ENCODE data around the gene CES3. TPM values are rescaled to one million over a fixed set of nuclear protein-coding genes. Genes with fewer than 3 reads are reported as not detected.

The CES3 gene
- total RNA-seq, 2 experiments from 2014 or later: 1.4 to 2.7 TPM

DNA sequence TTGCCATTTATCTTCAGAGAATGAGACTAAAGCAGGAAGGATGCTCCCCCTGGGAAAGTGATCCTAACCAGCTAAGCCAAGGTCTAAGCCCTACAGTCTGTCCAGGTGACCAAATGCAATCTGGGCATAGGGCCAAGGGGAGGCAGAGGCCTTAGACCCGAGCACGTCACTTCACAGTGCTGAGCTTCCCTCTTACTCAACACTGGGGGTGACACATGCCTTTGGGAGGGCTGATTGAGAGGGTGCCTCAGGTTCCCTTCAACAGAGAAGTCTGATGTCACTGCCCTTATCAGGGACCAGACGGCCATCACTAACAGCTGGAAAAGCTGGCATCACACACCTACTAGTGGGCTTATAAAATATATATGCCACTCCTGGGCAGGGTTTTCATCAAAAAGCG lies 30.9 kb upstream of the CES3 start:
- Histone ChIP-seq H3K9me3 (ENCODE audit: low read length) (no peaks in the 10 kb centered on the region), H2AFZ (ENCODE audit: low read length) (no peak overlapping the region), H4K20me1 (ENCODE audit: insufficient read depth, low read length) (no peaks in the 10 kb centered on the region), H3K4me2 (ENCODE audit: low read length) (no peak overlapping the region), H3K36me3 (ENCODE audit: insufficient read depth, low read length) (peaks cover 8% of the 10 kb centered on the region; the same call in 1 of the 2 replicates), H3K79me2 (ENCODE audit: insufficient read depth, low read depth, low read length) (peaks cover 7% of the 10 kb centered on the region; the same call in 1 of the 2 replicates), H3K9me2 (ENCODE audit: insufficient read depth, low read length) (no peaks in the 10 kb centered on the region), H3K27ac (ENCODE audit: low read depth, low read length, poor library complexity, severe bottlenecking) (no peak overlapping the region), H3K4me1 (ENCODE audit: insufficient read depth, low read length, poor library complexity, severe bottlenecking) (peaks cover 7% of the 10 kb centered on the region), H3K4me3 (ENCODE audit: low read depth, low read length, poor library complexity, severe bottlenecking) (no peak overlapping the region)
- DNase-seq (ENCODE audit: low spot score): no peak
- no peak for TF ChIP-seq EZH2phosphoT487 (IDR thresholded peaks at IDR 0.05; ENCODE audit: borderline replicate concordance, low read depth, low read length)
- TF ChIP-seq, protein P1, sequence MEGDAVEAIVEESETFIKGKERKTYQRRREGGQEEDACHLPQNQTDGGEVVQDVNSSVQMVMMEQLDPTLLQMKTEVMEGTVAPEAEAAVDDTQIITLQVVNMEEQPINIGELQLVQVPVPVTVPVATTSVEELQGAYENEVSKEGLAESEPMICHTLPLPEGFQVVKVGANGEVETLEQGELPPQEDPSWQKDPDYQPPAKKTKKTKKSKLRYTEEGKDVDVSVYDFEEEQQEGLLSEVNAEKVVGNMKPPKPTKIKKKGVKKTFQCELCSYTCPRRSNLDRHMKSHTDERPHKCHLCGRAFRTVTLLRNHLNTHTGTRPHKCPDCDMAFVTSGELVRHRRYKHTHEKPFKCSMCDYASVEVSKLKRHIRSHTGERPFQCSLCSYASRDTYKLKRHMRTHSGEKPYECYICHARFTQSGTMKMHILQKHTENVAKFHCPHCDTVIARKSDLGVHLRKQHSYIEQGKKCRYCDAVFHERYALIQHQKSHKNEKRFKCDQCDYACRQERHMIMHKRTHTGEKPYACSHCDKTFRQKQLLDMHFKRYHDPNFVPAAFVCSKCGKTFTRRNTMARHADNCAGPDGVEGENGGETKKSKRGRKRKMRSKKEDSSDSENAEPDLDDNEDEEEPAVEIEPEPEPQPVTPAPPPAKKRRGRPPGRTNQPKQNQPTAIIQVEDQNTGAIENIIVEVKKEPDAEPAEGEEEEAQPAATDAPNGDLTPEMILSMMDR (conservative IDR thresholded peaks at IDR 0.05; ENCODE audit: low read length): no peak
- ChIA-PET CTCF (ENCODE audit: unreplicated experiment) (no interaction called here), POLR2A (interaction anchor here (0.6 kb wide), 2 partner anchors 313 to 1058 kb away, joined by 3 read pairs; no protein-coding TSS in a partner anchor)
- intact Hi-C loops (cut with micrococcal nuclease; ENCODE audit: unreplicated experiment): loop anchor here (5.0 kb wide), 1 partner anchor 33 kb away; no protein-coding TSS in a partner anchor
- no TSS peak for BruUV-seq (replicated peaks)

DNA sequence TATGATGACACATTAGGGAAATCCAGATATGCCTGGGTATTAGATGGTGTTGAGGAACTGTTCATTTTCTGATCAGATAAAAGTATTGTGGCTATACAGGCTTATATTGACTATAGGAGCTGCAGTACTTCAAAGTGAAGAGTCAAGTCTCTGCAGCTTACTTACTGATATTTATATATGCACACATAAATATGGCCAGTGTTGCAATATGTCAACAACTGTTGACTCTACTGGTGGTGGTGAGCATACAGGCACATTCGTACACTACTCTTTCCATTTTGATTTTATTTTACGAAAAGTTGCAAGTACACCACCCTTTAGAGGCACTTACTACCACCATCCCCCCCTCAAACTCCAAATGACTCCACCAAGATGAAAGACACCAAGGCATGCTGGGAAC lies 29.4 kb upstream of the CES3 start:
- Histone ChIP-seq H3K36me3 (ENCODE audit: insufficient read depth, low read length) (peaks cover 8% of the 10 kb centered on the region; the same call in 1 of the 2 replicates), H3K4me2 (ENCODE audit: low read length) (no peak overlapping the region), H3K9me3 (ENCODE audit: low read length) (no peaks in the 10 kb centered on the region), H2AFZ (ENCODE audit: low read length) (no peak overlapping the region), H4K20me1 (ENCODE audit: insufficient read depth, low read length) (no peaks in the 10 kb centered on the region), H3K9me2 (ENCODE audit: insufficient read depth, low read length) (no peaks in the 10 kb centered on the region), H3K79me2 (ENCODE audit: insufficient read depth, low read depth, low read length) (peaks cover 7% of the 10 kb centered on the region; the same call in 1 of the 2 replicates), H3K4me1 (ENCODE audit: insufficient read depth, low read length, poor library complexity, severe bottlenecking) (peaks cover 12% of the 10 kb centered on the region), H3K27ac (ENCODE audit: low read depth, low read length, poor library complexity, severe bottlenecking) (no peak overlapping the region), H3K4me3 (ENCODE audit: low read depth, low read length, poor library complexity, severe bottlenecking) (no peak overlapping the region)
- intact Hi-C loops (cut with micrococcal nuclease; ENCODE audit: unreplicated experiment): loop anchor here (5.0 kb wide), 1 partner anchor 34 kb away; no protein-coding TSS in a partner anchor
- DNase-seq (ENCODE audit: low spot score): no peak
- no TSS peak for BruUV-seq (replicated peaks)
- ChIA-PET POLR2A (no interaction called here), CTCF (ENCODE audit: unreplicated experiment) (interaction anchor here (0.6 kb wide), 1 partner anchor 261 kb away, joined by 3 read pairs; no protein-coding TSS in a partner anchor)
- no peak for TF ChIP-seq EZH2phosphoT487 (IDR thresholded peaks at IDR 0.05; ENCODE audit: borderline replicate concordance, low read depth, low read length)
- TF ChIP-seq, protein P1 (conservative IDR thresholded peaks at IDR 0.05; ENCODE audit: low read length): no peak

DNA sequence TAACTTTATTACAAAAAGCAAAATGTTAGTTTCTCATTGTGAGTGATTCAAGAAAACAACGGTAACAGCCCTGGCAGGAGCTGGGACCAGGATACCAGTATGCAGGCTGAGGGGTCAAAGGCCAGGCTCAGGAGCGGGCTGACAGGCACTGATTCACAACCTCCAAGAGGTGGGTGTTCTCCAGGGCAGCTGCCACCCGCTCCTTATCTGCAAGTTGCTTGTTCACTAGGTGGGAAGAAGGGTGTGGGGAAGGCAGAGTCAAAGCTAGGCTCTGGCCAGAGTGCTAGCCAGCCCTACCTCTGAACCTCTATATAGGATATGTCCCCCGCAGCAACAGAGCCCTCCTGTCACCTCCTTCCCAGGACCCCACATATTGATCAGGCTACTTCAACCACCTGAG lies 29.0 kb upstream of the CES3 start:
- no peak overlapping the region for H2AFZ ChIP-seq (ENCODE audit: low read length)
- peaks cover 8% of the 10 kb centered on the region; the same call in 1 of the 2 replicates for H3K36me3 ChIP-seq (ENCODE audit: insufficient read depth, low read length)
- H3K9me3 ChIP-seq (ENCODE audit: low read length): no peaks in the 10 kb centered on the region
- no peak for TF ChIP-seq EZH2phosphoT487 (IDR thresholded peaks at IDR 0.05; ENCODE audit: borderline replicate concordance, low read depth, low read length)
- TF ChIP-seq, protein P1 (conservative IDR thresholded peaks at IDR 0.05; ENCODE audit: low read length): no peak
- no peak overlapping the region for H3K4me3 ChIP-seq (ENCODE audit: low read depth, low read length, poor library complexity, severe bottlenecking)
- H3K27ac ChIP-seq (ENCODE audit: low read depth, low read length, poor library complexity, severe bottlenecking): no peak overlapping the region
- peaks cover 7% of the 10 kb centered on the region; the same call in 1 of the 2 replicates for H3K79me2 ChIP-seq (ENCODE audit: insufficient read depth, low read depth, low read length)
- no TSS peak for BruUV-seq (replicated peaks)
- intact Hi-C loops (cut with micrococcal nuclease; ENCODE audit: unreplicated experiment): loop anchor here (5.0 kb wide), 1 partner anchor 35 kb away; no protein-coding TSS in a partner anchor
- H3K4me1 ChIP-seq (ENCODE audit: insufficient read depth, low read length, poor library complexity, severe bottlenecking): peaks cover 12% of the 10 kb centered on the region
- H4K20me1 ChIP-seq (ENCODE audit: insufficient read depth, low read length): no peaks in the 10 kb centered on the region
- H3K9me2 ChIP-seq (ENCODE audit: insufficient read depth, low read length): no peaks in the 10 kb centered on the region
- POLR2A ChIA-PET: no interaction called here
- CTCF ChIA-PET (ENCODE audit: unreplicated experiment): interaction anchor here (0.6 kb wide), 1 partner anchor 261 kb away, joined by 3 read pairs; no protein-coding TSS in a partner anchor
- no peak for DNase-seq (ENCODE audit: low spot score)
- no peak overlapping the region for H3K4me2 ChIP-seq (ENCODE audit: low read length)

Data from OCI-LY7 (cell line).